H1 (cell line): ENCODE results near the gene HEATR5A. TPM values are rescaled to one million over a fixed set of nuclear protein-coding genes. Genes with fewer than 3 reads are reported as not detected.

Experiments
- CTCF ChIA-PET: fragments of 300-600 bp; sonication (Branson Sonifier 250); formaldehyde crosslinking; loops from one replicate; lab custom pipeline; 2021; ENCODE audit not compliant: partially characterized antibody; lab: Charles Lee
- POLR2A ChIA-PET: fragments of 300-600 bp; sonication (Branson Sonifier 250); formaldehyde crosslinking; loops from one replicate; lab custom pipeline; 2021; ENCODE audit warnings: inconsistent platforms; ENCODE audit not compliant: partially characterized antibody; lab: Charles Lee
- DNase-seq, 2 experiments: peaks; one replicate each; pipeline versions ENCODE4 v3.0.0 to v3.0.0-alpha.2; 2010 to 2022; ENCODE audit warnings: low spot score in 2 of 2, low read depth in 1 of 2, mixed read lengths in 1 of 2
- FAIRE-seq: peaks from 2 replicates; lab custom pipeline; 2011; peaks lifted over from hg19 to GRCh38; lab: Jason Lieb, UNC
- H2AFZ ChIP-seq: 2 replicates; pipeline ENCODE4 v1.8.1; 2012; ENCODE audit warnings: low read length, inconsistent platforms
- H2AK5ac ChIP-seq: 2 replicates; pipeline ENCODE4 v1.6.1; 2013; ENCODE audit warnings: low read depth, low read length
- H2BK120ac ChIP-seq: replicated peaks from 2 replicates; pipeline ENCODE3; 2013; ENCODE audit warnings: low read depth, low read length, inconsistent platforms
- H2BK12ac ChIP-seq: 2 replicates; pipeline ENCODE4 v1.6.1; 2013; ENCODE audit warnings: low read depth, low read length
- H2BK15ac ChIP-seq: 2 replicates; pipeline ENCODE4 v1.6.1; 2013; ENCODE audit warnings: low read length
- H2BK20ac ChIP-seq: 2 replicates; pipeline ENCODE4 v1.6.1; 2013; ENCODE audit warnings: low read length
- H2BK5ac ChIP-seq: 2 replicates; pipeline ENCODE4 v1.6.1; 2013; ENCODE audit warnings: low read depth, low read length
- H3K14ac ChIP-seq: 2 replicates; pipeline ENCODE4 v1.6.1; 2013; ENCODE audit warnings: inconsistent platforms; ENCODE audit not compliant: insufficient read length
- H3K18ac ChIP-seq: 2 replicates; pipeline ENCODE4 v1.6.1; 2013; ENCODE audit warnings: low read length; ENCODE audit errors: extremely low read depth
- H3K23ac ChIP-seq: 2 replicates; pipeline ENCODE4 v1.6.1; 2013; ENCODE audit warnings: inconsistent platforms; ENCODE audit not compliant: insufficient read length
- H3K23me2 ChIP-seq: 2 replicates; pipeline ENCODE4 v1.6.1; 2013; ENCODE audit warnings: low read depth, low read length
- H3K27ac ChIP-seq: 2 replicates; pipeline ENCODE4 v1.6.1; 2011; ENCODE audit warnings: low read depth, low read length, inconsistent platforms
- H3K27me3 ChIP-seq, 4 experiments: replicated peaks in 1 of 4; 1 replicate in 1 of 4; 2 replicates in 3 of 4; pipeline versions ENCODE4 v1.6.1 to v1.8.1; 2011 to 2013; ENCODE audit warnings: low read length in 3 of 4, mild to moderate bottlenecking in 3 of 4, inconsistent platforms in 2 of 4, mixed read lengths in 2 of 4, moderate library complexity in 1 of 4; ENCODE audit not compliant: control insufficient read depth in 3 of 4, insufficient read depth in 3 of 4; ENCODE audit errors: extremely low read depth in 1 of 4
- H3K36me3 ChIP-seq, 4 experiments: 2 replicates each; pipeline versions ENCODE4 v1.6.1 to v1.8.1; 2011 to 2013; ENCODE audit warnings: mild to moderate bottlenecking in 4 of 4, low read length in 3 of 4, moderate library complexity in 2 of 4, control low read depth in 1 of 4, inconsistent platforms in 1 of 4; ENCODE audit not compliant: insufficient read depth in 4 of 4, control insufficient read depth in 2 of 4
- H3K4ac ChIP-seq: replicated peaks from 2 replicates; pipeline ENCODE3; 2013; ENCODE audit warnings: low read length, low read depth, mixed read lengths, inconsistent platforms; ENCODE audit not compliant: insufficient read length
- H3K4me1 ChIP-seq, 4 experiments: replicated peaks in 1 of 4; 1 replicate in 1 of 4; 2 replicates in 3 of 4; pipeline versions ENCODE4 v1.6.1 to v1.8.1; 2011 to 2013; ENCODE audit warnings: low read length in 3 of 4, inconsistent platforms in 2 of 4, mixed read lengths in 1 of 4; ENCODE audit not compliant: insufficient read depth in 4 of 4, control insufficient read depth in 3 of 4
- H3K4me2 ChIP-seq, 2 experiments: 2 replicates each; pipeline versions ENCODE4 v1.6.1 to v1.8.1; 2011 to 2013; ENCODE audit warnings: low read depth in 2 of 2, low read length in 2 of 2, control low read depth in 1 of 2, inconsistent platforms in 1 of 2, mild to moderate bottlenecking in 1 of 2; ENCODE audit not compliant: insufficient read depth in 1 of 2
- H3K4me3 ChIP-seq, 4 experiments: fragments of 200-600, 300-600 bp in 1 of 4; sonication (generic), shearing (Covaris generic), sonication (Bioruptor Twin) in 1 of 4; 2 replicates each; pipeline versions ENCODE4 v1.5.1 to v1.8.1; 2011 to 2016; ENCODE audit warnings: low read length in 4 of 4, low read depth in 3 of 4, control low read depth in 2 of 4, inconsistent platforms in 2 of 4, mild to moderate bottlenecking in 2 of 4, mixed read lengths in 1 of 4, moderate library complexity in 1 of 4; ENCODE audit not compliant: insufficient read depth in 2 of 4; ENCODE audit errors: extremely low read depth in 1 of 4
- H3K56ac ChIP-seq: replicated peaks from 2 replicates; pipeline ENCODE3; 2013; ENCODE audit warnings: low read depth, mild to moderate bottlenecking, mixed read lengths, low read length, inconsistent platforms; ENCODE audit not compliant: insufficient read length
- H3K79me1 ChIP-seq: 2 replicates; pipeline ENCODE4 v1.6.1; 2013; ENCODE audit warnings: low read depth, low read length, control low read depth
- H3K79me2 ChIP-seq, 2 experiments: 2 replicates each; pipeline versions ENCODE4 v1.6.1 to v1.8.1; 2012 to 2013; ENCODE audit warnings: low read length in 2 of 2, mild to moderate bottlenecking in 2 of 2, inconsistent platforms in 1 of 2; ENCODE audit not compliant: insufficient read depth in 2 of 2, control insufficient read depth in 1 of 2
- H3K9ac ChIP-seq, 4 experiments: replicated peaks in 1 of 4; 1 replicate in 1 of 4; 2 replicates in 3 of 4; pipeline versions ENCODE4 v1.6.1 to v1.8.1; 2011 to 2013; ENCODE audit warnings: low read depth in 3 of 4, low read length in 3 of 4, control low read depth in 2 of 4, mild to moderate bottlenecking in 2 of 4, moderate library complexity in 2 of 4, inconsistent platforms in 1 of 4; ENCODE audit errors: extremely low read depth in 1 of 4
- H3K9me3 ChIP-seq, 2 experiments: 2 replicates each; pipeline versions ENCODE4 v1.6.1 to v1.8.1; 2012 to 2013; ENCODE audit warnings: mild to moderate bottlenecking in 2 of 2, moderate library complexity in 2 of 2, control low read depth in 1 of 2, inconsistent platforms in 1 of 2, low read depth in 1 of 2, low read length in 1 of 2, mixed read lengths in 1 of 2; ENCODE audit not compliant: insufficient read depth in 2 of 2
- H4K20me1 ChIP-seq, 2 experiments: replicated peaks in 1 of 2; 2 replicates each; pipeline versions ENCODE3 to v1.8.1; 2011 to 2013; ENCODE audit warnings: inconsistent platforms in 2 of 2, low read length in 2 of 2, mild to moderate bottlenecking in 1 of 2; ENCODE audit not compliant: insufficient read depth in 2 of 2, control insufficient read depth in 1 of 2
- H4K5ac ChIP-seq: 2 replicates; pipeline ENCODE4 v1.6.1; 2013; ENCODE audit warnings: low read length, low read depth, mixed read lengths, inconsistent platforms; ENCODE audit not compliant: insufficient read length
- H4K8ac ChIP-seq: 2 replicates; pipeline ENCODE4 v1.8.0; 2013; ENCODE audit warnings: mild to moderate bottlenecking, moderate library complexity, low read length, inconsistent platforms; ENCODE audit not compliant: insufficient read depth; ENCODE audit errors: extremely low read depth
- H4K91ac ChIP-seq: replicated peaks from 2 replicates; pipeline ENCODE3; 2013; ENCODE audit warnings: low read length, mixed read lengths, inconsistent platforms; ENCODE audit not compliant: insufficient read length
- ASH2L ChIP-seq: fragments of 200-600, 300-600 bp; sonication (generic); IDR thresholded peaks from one replicate; pipeline ENCODE4 v1.7.1; 2017; ENCODE audit warnings: low read length
- CEBPB ChIP-seq: IDR thresholded peaks from 2 replicates; pipeline ENCODE4 v1.6.1; 2012; ENCODE audit warnings: low read depth, low read length
- CREB1 ChIP-seq: IDR thresholded peaks from 2 replicates; pipeline ENCODE4 v1.6.1; 2012; ENCODE audit warnings: inconsistent platforms
- EP300 ChIP-seq, 2 experiments: IDR thresholded peaks; 1 replicate in 1 of 2; 2 replicates in 1 of 2; pipeline ENCODE4 v1.6.1; 2011 to 2012; ENCODE audit warnings: low read depth in 2 of 2, low read length in 2 of 2, mild to moderate bottlenecking in 2 of 2, borderline replicate concordance in 1 of 2, inconsistent platforms in 1 of 2, moderate library complexity in 1 of 2
- HDAC2 ChIP-seq, 2 experiments: fragments of 300-600 bp in 1 of 2; sonication (generic) in 1 of 2; IDR thresholded peaks; 2 replicates each; pipeline ENCODE4 v1.6.1; 2011 to 2012; ENCODE audit warnings: low read depth in 2 of 2, low read length in 2 of 2, mild to moderate bottlenecking in 2 of 2, moderate library complexity in 2 of 2, borderline replicate concordance in 1 of 2, inconsistent platforms in 1 of 2
- NRF1 ChIP-seq: IDR thresholded peaks from 2 replicates; pipeline ENCODE4 v1.6.1; 2011; ENCODE audit warnings: mild to moderate bottlenecking, low read depth, low read length, improper control_type of control experiment
- SP2 ChIP-seq: IDR thresholded peaks from 2 replicates; pipeline ENCODE4 v1.6.1; 2012; ENCODE audit warnings: mild to moderate bottlenecking, low read length, inconsistent platforms
- TAF7 ChIP-seq: optimal IDR thresholded peaks from 2 replicates; pipeline ENCODE3; 2011; ENCODE audit warnings: low read depth, mild to moderate bottlenecking, inconsistent platforms, low read length, moderate library complexity, borderline replicate concordance
- WGBS, 2 experiments: shearing (Covaris generic) in 1 of 2; methylation state at CpG; one replicate each; pipeline versions ENCODE4 v1.1.6 to v1.1.7; 2013 to 2015; ENCODE audit warnings: low lambda C conversion rate in 2 of 2, mixed read lengths in 2 of 2, inconsistent platforms in 1 of 2, low coverage in 1 of 2, missing lambda C conversion rate in 1 of 2; ENCODE audit not compliant: insufficient replicate concordance in 2 of 2, insufficient coverage in 1 of 2, insufficient read length in 1 of 2; ENCODE audit errors: extremely low coverage in 1 of 2, missing lambda C conversion rate in 1 of 2; 5-methylcytosine and 5-hydroxymethylcytosine counted together
- polyA plus RNA-seq, 7 experiments: library from polyadenylated mRNA; depleted of rRNA in 3 of 7; stranded (reverse) in 5 of 7; unstranded in 2 of 7; fragments of >200 nt in 5 of 7; fragments of 200-250 nt in 2 of 7; gene quantifications; 1 replicate in 5 of 7; 2 replicates in 1 of 7; 4 replicates in 1 of 7; pipeline versions ENCODE4 v1.2.1 to v1.2.3, GENCODE V29; 2011 to 2013; ENCODE audit warnings: missing spikeins in 2 of 7, mixed read lengths in 2 of 7
- total RNA-seq: library from RNA; stranded (reverse); fragmentation: NEBNext Ultra II Directional; extraction: Animal tissue kit (Norgen Biotek cat#: 25700); gene quantifications from 2 replicates; pipeline ENCODE4 v1.2.1, GENCODE V29; 2021

HEATR5A gene
- total and polyA plus RNA-seq, 2 of the 8 experiments (the other 6 are each of a cell fraction or from before 2014, with no cell fraction given), result 9.0 to 36.2 TPM

GRCh38 chr14:31256534-31257243 lies 163.7 kb downstream of the HEATR5A start:
- TF ChIP-seq SP2, result no peak
- TF ChIP-seq CREB1, result no peak
- TF ChIP-seq CEBPB, result no peak
- no peak for TF ChIP-seq TAF7
- no peak for TF ChIP-seq HDAC2 (IDR thresholded peaks at IDR 0.05; ENCODE audit: borderline replicate concordance in 1 of 2, low read depth in 2 of 2, low read length in 2 of 2)
- no peak for TF ChIP-seq ASH2L
- TF ChIP-seq EP300 (IDR thresholded peaks at IDR 0.05; ENCODE audit: borderline replicate concordance in 1 of 2, low read depth in 2 of 2, low read length in 2 of 2), result no peak
- no peak for TF ChIP-seq NRF1
- no peaks in the 10 kb centered on the region for H4K20me1 ChIP-seq
- no peak overlapping the region for H3K27ac ChIP-seq
- H3K4ac ChIP-seq, result no peak overlapping the region
- H4K91ac ChIP-seq, result no peak overlapping the region
- no peak for FAIRE-seq
- H3K4me2 ChIP-seq, result no peak overlapping the region
- no peak overlapping the region for H2BK5ac ChIP-seq
- no peak overlapping the region for H3K9ac ChIP-seq
- no peak overlapping the region for H2BK15ac ChIP-seq
- no peaks in the 10 kb centered on the region for H3K79me2 ChIP-seq
- H2AFZ ChIP-seq, result no peak overlapping the region
- no peaks in the 10 kb centered on the region for H3K36me3 ChIP-seq
- H3K56ac ChIP-seq, result no peak overlapping the region
- no peaks in the 10 kb centered on the region for H3K4me1 ChIP-seq
- H4K8ac ChIP-seq, result no peak overlapping the region
- H4K5ac ChIP-seq, result no peak overlapping the region
- H2BK12ac ChIP-seq, result no peak overlapping the region
- H2BK120ac ChIP-seq, result no peak overlapping the region
- no peak overlapping the region for H2BK20ac ChIP-seq
- no peaks in the 10 kb centered on the region for H3K27me3 ChIP-seq
- no peak overlapping the region for H3K4me3 ChIP-seq
- no peaks in the 10 kb centered on the region for H3K79me1 ChIP-seq
- H3K14ac ChIP-seq, result no peak overlapping the region
- H2AK5ac ChIP-seq, result no peak overlapping the region
- H3K18ac ChIP-seq, result no peak overlapping the region
- no peaks in the 10 kb centered on the region for H3K9me3 ChIP-seq
- 91% methylated on average over 5 of the region's 5 CpGs; no CpG with 5 or more reads in 1 of the 2 experiments for WGBS, 2 experiments
- no peak for DNase-seq
- no peak overlapping the region for H3K23ac ChIP-seq
- ChIA-PET POLR2A (no interaction called here), CTCF (interaction anchor here (1.0 to 1.2 kb wide), 2 partner anchors 49 to 64 kb away, joined by 3 read pairs; partner anchors contain the start of gene HECTD1)
- no peaks in the 10 kb centered on the region for H3K23me2 ChIP-seq
